Heart left ventricle (tissue), 13 donors: ENCODE measurements around the gene C12orf56.

Experiments used
- POLR2A ChIP-seq, 2 donors: fragments of 450-650 bp; IDR thresholded peaks; one replicate each; pipeline ENCODE4 v1.6.1; 2017; ENCODE audit warnings: antibody characterized with exemption in 2 of 2, mild to moderate bottlenecking in 2 of 2, moderate library complexity in 2 of 2
- TF ChIP-seq, protein P1 (sequence below), 12 donors: fragments of 200-600 bp; sonication (generic) in 4 of 12; IDR thresholded peaks; one replicate each; pipeline versions ENCODE4 v1.5.0 to v1.8.0; 2018 to 2022; ENCODE audit warnings: antibody characterized with exemption in 12 of 12, mild to moderate bottlenecking in 5 of 12
- donor health status: ischemic (EF 13 %, LVEDD 7.1; RV severe dilation, severe dysfunction).
- donor health status: DM: no; HTN: yes; CAD: no.
- donor health status: DM: no; HTN: no; CAD: no.
- donor health status: ischemic (EF 25% LVEDD 6.9; RV normal size, moderate dysfunction).
- donor health status: ischemic (EF 25% LVEDD 5.7; RV mildly dilated, moderate dysfunction).
- donor health status: ischemic (EF 35%, LVEDD 5.7; RV mildly dilated, moderate dysfunction).
- donor health status: nonischemic (EF 11% LVEDD 7.7; RV severe dilation, severe dysfunction).
- donor health status: DM: yes; HTN: yes; CAD: no.
- donor health status: PGD.
- donor health status: ischemic (EF 29% LVEDD 5.4; RV normal size, mild dysfunction).
- donor health status: nonischemic (EF 23%, LVEDD 6.1; RV moderate dilation, normal function).

DNA sequence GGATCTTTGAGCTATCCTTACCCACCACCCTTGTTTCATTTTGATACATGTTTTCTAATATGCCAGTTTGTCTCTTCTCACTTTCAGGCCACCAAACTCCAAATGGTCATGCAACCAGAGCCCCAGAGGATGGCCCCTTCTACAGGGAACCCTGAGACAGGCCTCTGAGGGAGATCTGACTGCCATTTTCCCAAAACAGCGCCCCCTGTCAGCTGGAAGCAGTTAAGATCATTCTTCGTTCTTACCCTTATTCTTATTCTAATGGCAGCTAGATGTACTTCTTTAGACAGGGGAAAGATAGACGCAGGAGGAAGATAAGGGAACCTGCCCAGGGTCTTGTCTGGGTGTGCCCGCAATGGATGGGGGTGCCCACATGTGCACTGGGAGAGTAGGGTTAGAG, 38.4 kb downstream of the C12orf56 start:
- TF ChIP-seq, protein P1, sequence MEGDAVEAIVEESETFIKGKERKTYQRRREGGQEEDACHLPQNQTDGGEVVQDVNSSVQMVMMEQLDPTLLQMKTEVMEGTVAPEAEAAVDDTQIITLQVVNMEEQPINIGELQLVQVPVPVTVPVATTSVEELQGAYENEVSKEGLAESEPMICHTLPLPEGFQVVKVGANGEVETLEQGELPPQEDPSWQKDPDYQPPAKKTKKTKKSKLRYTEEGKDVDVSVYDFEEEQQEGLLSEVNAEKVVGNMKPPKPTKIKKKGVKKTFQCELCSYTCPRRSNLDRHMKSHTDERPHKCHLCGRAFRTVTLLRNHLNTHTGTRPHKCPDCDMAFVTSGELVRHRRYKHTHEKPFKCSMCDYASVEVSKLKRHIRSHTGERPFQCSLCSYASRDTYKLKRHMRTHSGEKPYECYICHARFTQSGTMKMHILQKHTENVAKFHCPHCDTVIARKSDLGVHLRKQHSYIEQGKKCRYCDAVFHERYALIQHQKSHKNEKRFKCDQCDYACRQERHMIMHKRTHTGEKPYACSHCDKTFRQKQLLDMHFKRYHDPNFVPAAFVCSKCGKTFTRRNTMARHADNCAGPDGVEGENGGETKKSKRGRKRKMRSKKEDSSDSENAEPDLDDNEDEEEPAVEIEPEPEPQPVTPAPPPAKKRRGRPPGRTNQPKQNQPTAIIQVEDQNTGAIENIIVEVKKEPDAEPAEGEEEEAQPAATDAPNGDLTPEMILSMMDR (IDR thresholded peaks at IDR 0.05), result no peak
- no peak for TF ChIP-seq POLR2A (IDR thresholded peaks at IDR 0.05)
